Lower lobe of right lung (tissue), 2 donors: ENCODE data around the gene CREB3L2. TPM values are rescaled to one million over a fixed set of nuclear protein-coding genes. Genes with fewer than 3 reads are reported as not detected.

Source experiments
- ATAC-seq, 2 donors: fragments of 200-7000 bp; cut with Tn5 transposase; one replicate each; pipeline ENCODE4 v1.9.1; 2020 to 2022; ENCODE audit warnings: mild to moderate bottlenecking in 2 of 2, moderate library complexity in 2 of 2
- DNase-seq: peaks from one replicate; pipeline ENCODE4 v3.0.0-alpha.2; 2020
- H3K27ac ChIP-seq: fragments of 200-600 bp; one replicate; pipeline ENCODE4 v1.8.0; 2022
- H3K27me3 ChIP-seq: fragments of 200-600 bp; one replicate; pipeline ENCODE4 v1.8.0; 2022; ENCODE audit warnings: low read depth
- H3K36me3 ChIP-seq: fragments of 200-600 bp; one replicate; pipeline ENCODE4 v1.8.0; 2022; ENCODE audit warnings: mild to moderate bottlenecking
- H3K4me1 ChIP-seq: fragments of 200-600 bp; one replicate; pipeline ENCODE4 v1.8.0; 2022
- H3K4me3 ChIP-seq: fragments of 200-600 bp; one replicate; pipeline ENCODE4 v1.8.0; 2022; ENCODE audit warnings: mild to moderate bottlenecking
- H3K9me3 ChIP-seq: fragments of 200-600 bp; one replicate; pipeline ENCODE4 v1.8.0; 2022
- CTCF ChIP-seq: fragments of 200-600 bp; IDR thresholded peaks from one replicate; pipeline ENCODE4 v1.8.0; 2022; ENCODE audit warnings: antibody characterized with exemption, mild to moderate bottlenecking
- intact Hi-C: fragments of 100-400 bp; cut with DNase I; formaldehyde crosslinking; loops from one replicate; pipeline ENCODE4 v1.11.0; 2022
- total RNA-seq: library from RNA; stranded (reverse); fragmentation: NEBNext Ultra II Directional; extraction: Animal tissue kit (Norgen Biotek cat#: 25700); gene quantifications from one replicate; pipeline ENCODE4 v1.2.1, GENCODE V29; 2021
- donor health status: DM: no; HTN: yes; CAD: no; lungs with severe emphysema.

Gene CREB3L2
- total RNA-seq, 1 donor from 2014 or later: 48.9 TPM

- Histone ChIP-seq H3K27ac (no peak overlapping the region), H3K4me3 (no peak overlapping the region), H3K4me1 (peaks cover 16% of the 10 kb centered on the region), H3K9me3 (no peaks in the 10 kb centered on the region), H3K36me3 (peaks cover 89% of the 10 kb centered on the region), H3K27me3 (no peaks in the 10 kb centered on the region)
- ATAC-seq (peak; percentile 77 to 83), DNase-seq (no peak)
- TF ChIP-seq CTCF: peak; percentile 82
- intact Hi-C loops: loop anchor here (5.0 kb wide), 1 partner anchor 104 kb away; no protein-coding TSS in a partner anchor
Observed at GRCh38 chr7:137903382-137904169, 98.3 kb downstream of the CREB3L2 start.

DNA sequence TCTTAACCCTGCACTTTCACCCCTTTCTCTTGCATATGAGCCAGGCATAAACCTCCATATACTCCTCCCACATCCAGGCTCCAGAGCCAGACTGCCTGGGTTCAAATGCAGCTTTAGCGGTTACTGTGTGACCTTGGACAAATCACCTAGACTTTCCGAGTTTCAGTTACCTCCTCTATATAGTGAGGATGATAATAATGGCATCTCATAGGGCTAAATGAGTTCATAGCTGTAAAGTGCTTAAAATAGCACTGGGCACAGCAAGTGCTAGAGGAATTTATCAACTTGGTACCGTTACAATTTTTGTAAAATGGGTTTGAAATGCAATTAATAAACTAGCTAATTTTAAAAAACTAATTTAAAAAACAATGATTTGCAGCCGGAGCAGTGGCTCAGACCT, 101.7 kb downstream of the CREB3L2 start:
- no peak overlapping the region for H3K27ac ChIP-seq
- no peaks in the 10 kb centered on the region for H3K27me3 ChIP-seq
- ATAC-seq (no peak), DNase-seq (no peak)
- H3K4me3 ChIP-seq: no peak overlapping the region
- intact Hi-C loops: loop anchor here (5.0 kb wide), 1 partner anchor 107 kb away; no protein-coding TSS in a partner anchor
- peaks cover 16% of the 10 kb centered on the region for H3K4me1 ChIP-seq
- H3K9me3 ChIP-seq: no peaks in the 10 kb centered on the region
- H3K36me3 ChIP-seq: peaks cover 83% of the 10 kb centered on the region
- no peak for TF ChIP-seq CTCF

GRCh38 chr7:137898839-137899721, 102.8 kb downstream of the CREB3L2 start:
- no peaks in the 10 kb centered on the region for H3K9me3 ChIP-seq
- peaks cover 87% of the 10 kb centered on the region for H3K36me3 ChIP-seq
- peak; percentile 82 for DNase-seq
- intact Hi-C loops: loop anchor here (5.0 kb wide), 1 partner anchor 242 kb away; no protein-coding TSS in a partner anchor
- peak overlapping the region; percentile 43 for H3K27ac ChIP-seq
- TF ChIP-seq CTCF: peak; percentile 88
- no peaks in the 10 kb centered on the region for H3K27me3 ChIP-seq
- H3K4me1 ChIP-seq: peaks cover 16% of the 10 kb centered on the region
- no peak overlapping the region for H3K4me3 ChIP-seq
- peak; percentile 93 for ATAC-seq

- no peak for TF ChIP-seq CTCF
- Histone ChIP-seq H3K36me3 (peaks cover 88% of the 10 kb centered on the region), H3K27me3 (no peaks in the 10 kb centered on the region), H3K27ac (no peak overlapping the region), H3K4me1 (peaks cover 9% of the 10 kb centered on the region), H3K4me3 (no peak overlapping the region), H3K9me3 (no peaks in the 10 kb centered on the region)
- ATAC-seq (no peak), DNase-seq (no peak)
- intact Hi-C loops: loop anchor here (5.0 kb wide), 1 partner anchor 238 kb away; no protein-coding TSS in a partner anchor
Observed at GRCh38 chr7:137895301-137896221, 106.3 kb downstream of the CREB3L2 start.
